ENCODE data around the gene PRRG3. TPM values are rescaled to one million over a fixed set of nuclear protein-coding genes. Genes with fewer than 3 reads are reported as not detected.

Gene PRRG3
- total RNA-seq, 1 donor from 2014 or later: 0.18 TPM

- Histone ChIP-seq H2AFZ (ENCODE audit: low read depth, low read length) (no peak overlapping the region), H3K27ac (ENCODE audit: low read depth, low read length) (no peak overlapping the region), H3K36me3 (ENCODE audit: insufficient read depth, low read length) (no peaks in the 10 kb centered on the region), H3K9ac (ENCODE audit: low read length) (no peak overlapping the region), H4K20me1 (ENCODE audit: insufficient read depth, low read length) (no peaks in the 10 kb centered on the region), H3K79me2 (ENCODE audit: insufficient read depth, low read length) (no peaks in the 10 kb centered on the region), H3K4me3 (ENCODE audit: insufficient read depth, low read depth, low read length) (no peak overlapping the region), H3K9me3 (ENCODE audit: insufficient read depth, low read depth, low read length) (no peaks in the 10 kb centered on the region), H3K4me2 (ENCODE audit: low read length) (no peak overlapping the region), H3K4me1 (ENCODE audit: insufficient read depth, low read length) (no peaks in the 10 kb centered on the region), H3K27me3 (ENCODE audit: insufficient read depth, low read length) (no peaks in the 10 kb centered on the region)
- DNase-seq (ENCODE audit: low read depth) (peak; percentile 60), FAIRE-seq (peak; percentile 88)
- Mint-ChIP-seq H3K36me3 (ENCODE audit: low read depth, unreplicated experiment) (no peaks in the 10 kb centered on the region), H3K9me3 (ENCODE audit: unreplicated experiment) (peaks cover 5% of the 10 kb centered on the region), H3K27me3 (ENCODE audit: low read depth, unreplicated experiment) (peaks cover 17% of the 10 kb centered on the region), H3K4me1 (ENCODE audit: low read depth, unreplicated experiment) (peaks cover 10% of the 10 kb centered on the region), H3K27ac (ENCODE audit: unreplicated experiment) (no peak overlapping the region), H3K4me3 (ENCODE audit: unreplicated experiment) (no peak overlapping the region)
- TF ChIP-seq EZH2 (IDR thresholded peaks at IDR 0.05; ENCODE audit: insufficient read depth, low read length) (no peak), CTCF (IDR thresholded peaks at IDR 0.05; ENCODE audit: insufficient read depth, low read depth, low read length) (no peak)
Measured at GRCh38 chrX:151697522-151697921, 2.3 kb downstream of the PRRG3 start.

- no peak overlapping the region for H3K4me2 ChIP-seq (ENCODE audit: low read length)
- Mint-ChIP-seq H3K4me1 (ENCODE audit: low read depth, unreplicated experiment) (peaks cover 15% of the 10 kb centered on the region), H3K27ac (ENCODE audit: unreplicated experiment) (no peak overlapping the region), H3K4me3 (ENCODE audit: unreplicated experiment) (no peak overlapping the region), H3K27me3 (ENCODE audit: low read depth, unreplicated experiment) (peaks cover 14% of the 10 kb centered on the region), H3K9me3 (ENCODE audit: unreplicated experiment) (peaks cover 2% of the 10 kb centered on the region), H3K36me3 (ENCODE audit: low read depth, unreplicated experiment) (no peaks in the 10 kb centered on the region)
- no peaks in the 10 kb centered on the region for H3K9me3 ChIP-seq (ENCODE audit: insufficient read depth, low read depth, low read length)
- H3K4me3 ChIP-seq (ENCODE audit: insufficient read depth, low read depth, low read length): no peak overlapping the region
- no peak overlapping the region for H3K9ac ChIP-seq (ENCODE audit: low read length)
- TF ChIP-seq EZH2 (IDR thresholded peaks at IDR 0.05; ENCODE audit: insufficient read depth, low read length) (no peak), CTCF (IDR thresholded peaks at IDR 0.05; ENCODE audit: insufficient read depth, low read depth, low read length) (no peak)
- FAIRE-seq: no peak
- H3K27ac ChIP-seq (ENCODE audit: low read depth, low read length): no peak overlapping the region
- DNase-seq (ENCODE audit: low read depth): no peak
- H3K27me3 ChIP-seq (ENCODE audit: insufficient read depth, low read length): no peaks in the 10 kb centered on the region
- H4K20me1 ChIP-seq (ENCODE audit: insufficient read depth, low read length): no peaks in the 10 kb centered on the region
- no peaks in the 10 kb centered on the region for H3K79me2 ChIP-seq (ENCODE audit: insufficient read depth, low read length)
- H3K36me3 ChIP-seq (ENCODE audit: insufficient read depth, low read length): no peaks in the 10 kb centered on the region
- no peaks in the 10 kb centered on the region for H3K4me1 ChIP-seq (ENCODE audit: insufficient read depth, low read length)
- H2AFZ ChIP-seq (ENCODE audit: low read depth, low read length): no peak overlapping the region
Measured at GRCh38 chrX:151698485-151698884, 3.2 kb downstream of the PRRG3 start.

- Mint-ChIP-seq H3K4me1 (ENCODE audit: low read depth, unreplicated experiment) (peaks cover 21% of the 10 kb centered on the region), H3K36me3 (ENCODE audit: low read depth, unreplicated experiment) (no peaks in the 10 kb centered on the region), H3K27ac (ENCODE audit: unreplicated experiment) (no peak overlapping the region), H3K9me3 (ENCODE audit: unreplicated experiment) (no peaks in the 10 kb centered on the region), H3K4me3 (ENCODE audit: unreplicated experiment) (no peak overlapping the region), H3K27me3 (ENCODE audit: low read depth, unreplicated experiment) (peaks cover 6% of the 10 kb centered on the region)
- no peak for FAIRE-seq
- Histone ChIP-seq H3K36me3 (ENCODE audit: insufficient read depth, low read length) (no peaks in the 10 kb centered on the region), H3K9me3 (ENCODE audit: insufficient read depth, low read depth, low read length) (no peaks in the 10 kb centered on the region), H3K4me1 (ENCODE audit: insufficient read depth, low read length) (no peaks in the 10 kb centered on the region), H3K27ac (ENCODE audit: low read depth, low read length) (no peak overlapping the region), H3K4me3 (ENCODE audit: insufficient read depth, low read depth, low read length) (no peak overlapping the region), H3K9ac (ENCODE audit: low read length) (no peak overlapping the region), H4K20me1 (ENCODE audit: insufficient read depth, low read length) (no peaks in the 10 kb centered on the region), H3K4me2 (ENCODE audit: low read length) (no peak overlapping the region), H3K79me2 (ENCODE audit: insufficient read depth, low read length) (no peaks in the 10 kb centered on the region), H3K27me3 (ENCODE audit: insufficient read depth, low read length) (no peaks in the 10 kb centered on the region), H2AFZ (ENCODE audit: low read depth, low read length) (no peak overlapping the region)
- TF ChIP-seq CTCF (IDR thresholded peaks at IDR 0.05; ENCODE audit: insufficient read depth, low read depth, low read length): no peak
- no peak for TF ChIP-seq EZH2 (IDR thresholded peaks at IDR 0.05; ENCODE audit: insufficient read depth, low read length)
- DNase-seq (ENCODE audit: low read depth): no peak
Measured at GRCh38 chrX:151699746-151700145, 4.5 kb downstream of the PRRG3 start.
